Lung (tissue), 12 donors: ENCODE results near the gene TOB1. TPM values are rescaled to one million over a fixed set of nuclear protein-coding genes. Genes with fewer than 3 reads are reported as not detected.

ENCODE experiments used
- ATAC-seq: fragments of 200-7000 bp; cut with Tn5 transposase; one replicate; pipeline ENCODE4 v1.9.1; 2020; ENCODE audit warnings: moderate number of reproducible peaks; ENCODE audit not compliant: insufficient read depth, low FRiP score
- DNase-seq, 3 donors: peaks; one replicate each; pipeline ENCODE4 v3.0.0-alpha.2; 2013 to 2017
- H3K27ac ChIP-seq, 2 donors: one replicate each; pipeline ENCODE4 v1.5.1; 2013; ENCODE audit warnings: mild to moderate bottlenecking in 2 of 2, moderate library complexity in 2 of 2, control low read depth in 1 of 2, inconsistent platforms in 1 of 2, low read depth in 1 of 2, low read length in 1 of 2
- H3K27me3 ChIP-seq, 3 donors: one replicate each; pipeline ENCODE4 v1.5.1; 2013; ENCODE audit warnings: low read length in 2 of 3; ENCODE audit not compliant: control insufficient read depth in 3 of 3, insufficient read depth in 3 of 3
- H3K36me3 ChIP-seq, 4 donors: one replicate each; pipeline ENCODE4 v1.5.1; 2013; ENCODE audit warnings: low read length in 4 of 4, mild to moderate bottlenecking in 1 of 4, moderate library complexity in 1 of 4; ENCODE audit not compliant: control insufficient read depth in 4 of 4, insufficient read depth in 4 of 4
- H3K4me1 ChIP-seq, 5 donors: one replicate each; pipeline ENCODE4 v1.5.1; 2013; ENCODE audit warnings: low read length in 5 of 5, mild to moderate bottlenecking in 2 of 5, moderate library complexity in 1 of 5; ENCODE audit not compliant: control insufficient read depth in 5 of 5, insufficient read depth in 5 of 5
- H3K4me3 ChIP-seq: one replicate; pipeline ENCODE4 v1.5.1; 2013; ENCODE audit warnings: mild to moderate bottlenecking, control low read depth, moderate library complexity
- H3K9ac ChIP-seq, 2 donors: one replicate each; pipeline ENCODE4 v1.5.1; 2013; ENCODE audit warnings: low read length in 2 of 2, control low read depth in 1 of 2; ENCODE audit not compliant: insufficient read depth in 1 of 2
- H3K9me3 ChIP-seq, 4 donors: one replicate each; pipeline ENCODE4 v1.5.1; 2013; ENCODE audit warnings: low read length in 3 of 4, mild to moderate bottlenecking in 1 of 4, moderate library complexity in 1 of 4; ENCODE audit not compliant: control insufficient read depth in 4 of 4, insufficient read depth in 3 of 4
- CTCF ChIP-seq: IDR thresholded peaks from 2 replicates; pipeline ENCODE4 v1.5.1; 2012; ENCODE audit warnings: mild to moderate bottlenecking; ENCODE audit errors: control extremely low read depth, extremely low read depth
- WGBS, 2 donors: extraction: QIAGEN DNeasy Blood & Tissue Kit; methylation state at CpG; one replicate each; pipeline ENCODE4 v1.1.7; 2013; 5-methylcytosine and 5-hydroxymethylcytosine counted together
- polyA plus RNA-seq, 2 donors: library from polyadenylated mRNA; stranded (reverse); fragments of 200-250 nt; gene quantifications; one replicate each; pipeline ENCODE4 v1.2.1, GENCODE V29; 2013
- total RNA-seq, 2 donors: library from RNA; depleted of rRNA in 1 of 2; stranded (reverse); fragments of >200 nt in 1 of 2; gene quantifications; one replicate each; pipeline ENCODE4 v1.2.1, GENCODE V29; 2014 to 2021
- donor health status: control.
- donor health status: control.
- donor health status: Bipolar disorder and iron deficiency.
- donor health status: healthy.
- donor health status: DM: yes; HTN: yes; CAD: no.

Gene TOB1
- total and polyA plus RNA-seq, 4 donors: 15.3 to 75.5 (median 29.5) TPM

- 84 to 91% methylated on average over 4 of the region's 4 CpGs for WGBS, 2 donors
- H3K36me3 ChIP-seq: no peaks in the 10 kb centered on the region
- no peak overlapping the region for H3K4me3 ChIP-seq
- H3K27me3 ChIP-seq: no peaks in the 10 kb centered on the region
- ATAC-seq: no peak
- H3K4me1 ChIP-seq: peaks cover 0 to 15% (median 4%) of the 10 kb centered on the region in 5 donors
- H3K9me3 ChIP-seq: no peaks in the 10 kb centered on the region
- TF ChIP-seq CTCF: no peak
- H3K27ac ChIP-seq: no peak overlapping the region
- no peak for DNase-seq
- H3K9ac ChIP-seq: no peak overlapping the region
Measured at GRCh38 chr17:50911890-50912289, 45.7 kb upstream of the TOB1 start.

- WGBS, 2 donors: 73 to 79% methylated on average over 6 of the region's 6 CpGs
- Histone ChIP-seq H3K4me3 (no peak overlapping the region), H3K9ac (no peak overlapping the region), H3K27me3 (no peaks in the 10 kb centered on the region), H3K4me1 (peaks cover 0 to 13% (median 2%) of the 10 kb centered on the region in 5 donors), H3K27ac (no peak overlapping the region), H3K9me3 (no peaks in the 10 kb centered on the region), H3K36me3 (no peaks in the 10 kb centered on the region)
- DNase-seq (no peak), ATAC-seq (no peak)
- no peak for TF ChIP-seq CTCF
Measured at GRCh38 chr17:50911450-50911849, 45.3 kb upstream of the TOB1 start.

- H3K27me3 ChIP-seq: no peaks in the 10 kb centered on the region
- no peaks in the 10 kb centered on the region for H3K36me3 ChIP-seq
- H3K9me3 ChIP-seq: no peaks in the 10 kb centered on the region
- no peak overlapping the region for H3K4me3 ChIP-seq
- WGBS, 2 donors: 73 to 77% methylated on average over 15 of the region's 15 CpGs
- no peak for TF ChIP-seq CTCF
- H3K9ac ChIP-seq: no peak overlapping the region
- peak overlapping the region; percentile 59 to 86 for H3K27ac ChIP-seq
- H3K4me1 ChIP-seq: peaks cover 0 to 18% (median 5%) of the 10 kb centered on the region in 5 donors
- no peak for DNase-seq
- no peak for ATAC-seq
Measured at GRCh38 chr17:50909765-50910605, 43.8 kb upstream of the TOB1 start.
